ENCODE measurements around the gene ELFN2.

ELFN2 gene

DNA sequence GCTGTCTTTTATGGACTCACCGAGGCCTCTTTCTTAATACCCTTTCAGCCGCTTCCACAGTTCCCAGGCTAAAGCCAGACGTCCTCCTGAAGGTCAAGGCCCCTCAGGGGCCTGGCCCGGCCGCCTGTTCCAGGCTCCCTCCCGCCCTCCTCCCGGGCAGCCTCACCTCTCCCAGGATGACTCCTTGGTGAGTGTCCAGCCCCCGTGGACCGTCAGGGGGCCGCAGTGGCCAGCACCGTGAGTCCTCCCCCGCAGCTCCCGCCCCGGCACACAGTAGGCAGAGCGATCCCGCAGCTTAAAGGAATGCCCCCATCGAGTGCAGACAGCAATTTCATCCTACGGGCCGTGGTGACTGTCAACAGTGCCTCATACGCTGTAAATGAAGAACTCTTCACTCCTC lies 32.9 kb downstream of the ELFN2 start:
- Histone ChIP-seq H3K4me3 (ENCODE audit: low read depth, low read length) (no peak overlapping the region), H3K27ac (ENCODE audit: low read depth, low read length) (no peak overlapping the region), H3K9ac (ENCODE audit: low read depth, low read length) (no peak overlapping the region), H3K4me1 (ENCODE audit: control insufficient read depth, insufficient read depth, low read length) (no peaks in the 10 kb centered on the region), H3K9me3 (ENCODE audit: control insufficient read depth, insufficient read depth, low read length) (no peaks in the 10 kb centered on the region), H3K36me3 (ENCODE audit: control insufficient read depth, insufficient read depth, low read length) (no peaks in the 10 kb centered on the region), H3K27me3 (ENCODE audit: control insufficient read depth, insufficient read depth, low read length) (no peaks in the 10 kb centered on the region)

DNA sequence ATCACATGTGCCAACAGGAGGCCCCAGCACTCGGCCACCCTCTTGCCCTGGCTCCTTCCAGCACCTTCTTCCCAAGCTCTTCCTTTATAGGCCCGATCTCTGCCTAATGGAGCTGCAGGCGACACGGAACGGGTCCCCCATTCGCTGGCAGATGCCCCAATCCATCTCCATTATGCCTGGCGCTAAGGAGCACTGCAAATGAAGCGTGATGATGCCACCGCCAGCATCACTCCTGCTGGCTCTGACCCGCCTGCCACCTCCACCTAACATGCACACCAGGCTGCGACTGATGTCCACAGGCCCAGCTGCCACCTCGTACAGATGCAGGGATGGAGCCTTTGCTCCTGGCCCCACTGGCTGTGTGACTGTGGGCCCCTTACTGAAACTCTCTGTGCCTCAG lies 33.5 kb downstream of the ELFN2 start:
- no peaks in the 10 kb centered on the region for H3K4me1 ChIP-seq (ENCODE audit: control insufficient read depth, insufficient read depth, low read length)
- H3K4me3 ChIP-seq (ENCODE audit: low read depth, low read length) = no peak overlapping the region

DNA sequence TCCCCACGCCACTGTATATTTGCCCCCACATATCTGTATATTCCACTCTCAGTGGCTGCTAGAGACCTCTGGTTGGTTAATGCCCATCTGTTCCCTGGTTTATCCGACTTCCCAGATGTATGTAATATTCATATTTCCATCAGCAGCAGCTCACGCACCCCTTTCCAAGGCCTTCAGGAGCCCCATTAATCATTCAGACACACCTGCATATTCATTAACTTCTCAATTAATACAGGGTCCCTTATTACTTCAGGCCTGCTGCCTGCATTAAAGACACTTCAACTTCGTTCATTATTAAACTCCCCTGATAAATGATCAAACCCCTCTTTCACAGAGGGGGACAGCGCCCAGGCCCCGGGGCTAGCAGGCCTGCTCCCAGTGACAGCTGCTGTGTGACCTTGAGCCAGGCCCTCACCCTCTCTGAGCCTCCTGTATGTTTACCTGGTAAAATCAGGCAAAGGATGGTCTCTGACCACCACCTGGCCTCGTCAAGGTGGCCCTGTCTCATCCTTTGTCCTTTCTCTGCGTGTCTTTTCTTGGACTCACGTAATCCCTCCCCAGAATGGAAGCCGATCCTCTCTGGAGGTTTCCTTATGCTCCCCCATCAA lies 34.5 kb downstream of the ELFN2 start:
- Histone ChIP-seq H3K4me1 (ENCODE audit: control insufficient read depth, insufficient read depth, low read length) (no peaks in the 10 kb centered on the region), H3K9me3 (ENCODE audit: control insufficient read depth, insufficient read depth, low read length) (no peaks in the 10 kb centered on the region), H3K27ac (ENCODE audit: low read depth, low read length) (no peak overlapping the region), H3K27me3 (ENCODE audit: control insufficient read depth, insufficient read depth, low read length) (no peaks in the 10 kb centered on the region), H3K9ac (ENCODE audit: low read depth, low read length) (no peak overlapping the region), H3K36me3 (ENCODE audit: control insufficient read depth, insufficient read depth, low read length) (no peaks in the 10 kb centered on the region), H3K4me3 (ENCODE audit: low read depth, low read length) (no peak overlapping the region)

More for the DNA sequence above, 33.5 kb downstream of the ELFN2 start:
- Histone ChIP-seq H3K36me3 (ENCODE audit: control insufficient read depth, insufficient read depth, low read length) (no peaks in the 10 kb centered on the region), H3K9me3 (ENCODE audit: control insufficient read depth, insufficient read depth, low read length) (no peaks in the 10 kb centered on the region), H3K9ac (ENCODE audit: low read depth, low read length) (no peak overlapping the region), H3K27ac (ENCODE audit: low read depth, low read length) (no peak overlapping the region), H3K27me3 (ENCODE audit: control insufficient read depth, insufficient read depth, low read length) (no peaks in the 10 kb centered on the region)

DNA sequence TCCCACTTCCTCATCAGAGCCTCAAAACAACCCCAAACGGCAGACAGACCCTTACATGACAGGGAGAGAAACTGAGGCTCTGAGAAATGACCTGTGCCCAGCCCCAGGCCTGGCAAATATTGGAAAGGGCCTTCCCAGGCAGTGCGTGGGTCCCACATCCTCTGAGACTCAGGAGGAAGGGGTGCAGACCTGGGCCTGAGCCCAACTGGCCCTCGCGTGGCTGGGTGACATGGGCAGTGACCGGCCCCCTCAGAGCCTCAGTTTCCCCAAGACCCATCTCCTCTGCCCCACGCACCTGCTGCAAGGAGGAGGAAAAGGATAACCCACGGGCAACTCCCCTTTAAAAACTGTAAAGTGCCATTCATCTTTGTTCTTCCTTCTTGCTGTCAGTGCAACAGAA lies 35.6 kb downstream of the ELFN2 start:
- H3K36me3 ChIP-seq (ENCODE audit: control insufficient read depth, insufficient read depth, low read length) = no peaks in the 10 kb centered on the region
- H3K27me3 ChIP-seq (ENCODE audit: control insufficient read depth, insufficient read depth, low read length) = no peaks in the 10 kb centered on the region
- no peaks in the 10 kb centered on the region for H3K4me1 ChIP-seq (ENCODE audit: control insufficient read depth, insufficient read depth, low read length)
- no peak overlapping the region for H3K4me3 ChIP-seq (ENCODE audit: low read depth, low read length)
- no peaks in the 10 kb centered on the region for H3K9me3 ChIP-seq (ENCODE audit: control insufficient read depth, insufficient read depth, low read length)
- no peak overlapping the region for H3K27ac ChIP-seq (ENCODE audit: low read depth, low read length)
- no peak overlapping the region for H3K9ac ChIP-seq (ENCODE audit: low read depth, low read length)

DNA sequence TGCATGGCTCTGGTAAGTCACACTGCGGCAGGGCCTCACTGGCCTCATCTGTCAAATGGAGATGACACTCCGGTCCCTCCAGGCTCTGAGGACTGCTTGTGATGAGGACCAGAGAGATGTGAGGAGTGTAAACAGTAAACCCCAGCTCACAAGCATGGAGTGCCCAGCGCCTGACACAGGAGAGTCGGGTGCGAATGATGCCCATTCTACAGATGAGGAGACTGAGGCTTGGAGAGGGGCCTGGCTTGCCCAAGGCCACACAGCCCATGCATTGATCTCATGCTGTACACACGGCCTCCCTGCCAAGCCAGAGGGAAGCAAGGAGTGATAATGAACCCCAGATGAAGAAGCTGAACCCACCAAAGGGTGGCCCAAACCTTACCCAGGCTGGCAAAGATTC lies 37.2 kb downstream of the ELFN2 start:
- Histone ChIP-seq H3K36me3 (ENCODE audit: control insufficient read depth, insufficient read depth, low read length) (no peaks in the 10 kb centered on the region), H3K27ac (ENCODE audit: low read depth, low read length) (no peak overlapping the region), H3K9ac (ENCODE audit: low read depth, low read length) (no peak overlapping the region), H3K27me3 (ENCODE audit: control insufficient read depth, insufficient read depth, low read length) (no peaks in the 10 kb centered on the region), H3K4me1 (ENCODE audit: control insufficient read depth, insufficient read depth, low read length) (no peaks in the 10 kb centered on the region), H3K4me3 (ENCODE audit: low read depth, low read length) (no peak overlapping the region), H3K9me3 (ENCODE audit: control insufficient read depth, insufficient read depth, low read length) (no peaks in the 10 kb centered on the region)

DNA sequence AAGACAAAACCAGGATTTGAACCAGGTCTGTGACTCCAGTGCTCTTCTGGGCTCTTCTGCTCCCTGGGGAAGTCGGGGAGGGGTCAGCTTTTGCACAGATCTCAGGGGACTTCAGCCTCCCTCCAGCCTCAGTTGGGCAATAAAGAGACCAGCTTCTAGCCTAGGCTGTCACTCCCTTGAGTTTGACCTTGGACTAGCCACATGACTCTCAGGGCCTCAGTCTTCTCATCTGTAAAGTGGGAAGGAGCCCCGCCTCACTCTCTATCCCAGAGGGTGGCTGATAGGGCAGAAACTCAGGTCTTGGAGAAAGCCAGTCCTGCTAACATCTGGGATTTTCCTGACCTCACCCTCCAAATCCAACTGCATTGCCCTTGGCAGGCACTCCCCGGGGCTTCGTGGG lies 38.7 kb downstream of the ELFN2 start:
- Histone ChIP-seq H3K27me3 (ENCODE audit: control insufficient read depth, insufficient read depth, low read length) (no peaks in the 10 kb centered on the region), H3K9me3 (ENCODE audit: control insufficient read depth, insufficient read depth, low read length) (no peaks in the 10 kb centered on the region), H3K9ac (ENCODE audit: low read depth, low read length) (no peak overlapping the region), H3K4me3 (ENCODE audit: low read depth, low read length) (no peak overlapping the region), H3K4me1 (ENCODE audit: control insufficient read depth, insufficient read depth, low read length) (no peaks in the 10 kb centered on the region), H3K27ac (ENCODE audit: low read depth, low read length) (no peak overlapping the region), H3K36me3 (ENCODE audit: control insufficient read depth, insufficient read depth, low read length) (no peaks in the 10 kb centered on the region)

DNA sequence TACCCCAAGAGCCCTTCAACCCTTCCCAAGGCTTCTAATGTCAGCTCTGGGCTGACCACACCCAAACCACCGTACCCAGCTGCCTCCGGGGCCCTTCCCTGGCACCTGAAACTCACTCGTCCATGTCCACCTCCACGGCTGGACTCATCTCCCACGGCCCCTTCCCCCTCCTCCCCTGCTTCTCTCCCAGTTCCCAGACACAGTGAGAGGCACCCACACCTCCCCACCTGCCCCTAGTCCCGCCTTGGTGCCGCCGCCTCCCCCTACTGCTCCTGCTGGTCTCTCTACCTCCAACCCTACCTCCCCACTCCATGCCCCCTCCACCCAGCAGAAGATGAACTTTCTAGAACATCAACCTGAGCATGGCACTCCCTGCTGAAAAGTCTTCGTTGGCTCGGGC lies 39.5 kb downstream of the ELFN2 start:
- no peak overlapping the region for H3K4me3 ChIP-seq (ENCODE audit: low read depth, low read length)
- H3K27me3 ChIP-seq (ENCODE audit: control insufficient read depth, insufficient read depth, low read length) = no peaks in the 10 kb centered on the region
- no peak overlapping the region for H3K27ac ChIP-seq (ENCODE audit: low read depth, low read length)
- H3K9ac ChIP-seq (ENCODE audit: low read depth, low read length) = no peak overlapping the region
- H3K9me3 ChIP-seq (ENCODE audit: control insufficient read depth, insufficient read depth, low read length) = no peaks in the 10 kb centered on the region
- no peaks in the 10 kb centered on the region for H3K4me1 ChIP-seq (ENCODE audit: control insufficient read depth, insufficient read depth, low read length)
- no peaks in the 10 kb centered on the region for H3K36me3 ChIP-seq (ENCODE audit: control insufficient read depth, insufficient read depth, low read length)

DNA sequence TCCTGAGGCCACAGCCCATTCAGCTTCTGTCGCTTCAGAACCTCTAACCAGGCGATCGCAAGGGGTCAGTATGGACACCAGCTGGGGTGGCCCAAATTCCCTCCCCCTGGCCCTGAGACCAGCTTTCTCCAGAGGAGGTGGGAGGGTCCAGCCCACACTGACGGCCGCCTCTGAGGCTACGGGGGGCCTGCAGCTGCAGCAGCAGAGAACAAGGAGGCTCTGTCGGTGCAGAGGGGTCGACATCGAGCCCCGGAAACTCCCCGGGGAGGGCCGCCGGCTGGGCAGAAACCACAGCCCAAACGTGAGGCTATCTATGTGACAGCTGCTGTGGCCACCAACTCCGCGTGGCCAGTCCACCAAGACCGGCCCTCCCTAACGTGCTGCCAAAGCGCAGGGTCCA lies 40.8 kb downstream of the ELFN2 start:
- no peak overlapping the region for H3K27ac ChIP-seq (ENCODE audit: low read depth, low read length)
- H3K9ac ChIP-seq (ENCODE audit: low read depth, low read length) = no peak overlapping the region
- no peaks in the 10 kb centered on the region for H3K36me3 ChIP-seq (ENCODE audit: control insufficient read depth, insufficient read depth, low read length)
- no peaks in the 10 kb centered on the region for H3K4me1 ChIP-seq (ENCODE audit: control insufficient read depth, insufficient read depth, low read length)
- H3K9me3 ChIP-seq (ENCODE audit: control insufficient read depth, insufficient read depth, low read length) = no peaks in the 10 kb centered on the region
- H3K4me3 ChIP-seq (ENCODE audit: low read depth, low read length) = no peak overlapping the region
- no peaks in the 10 kb centered on the region for H3K27me3 ChIP-seq (ENCODE audit: control insufficient read depth, insufficient read depth, low read length)

DNA sequence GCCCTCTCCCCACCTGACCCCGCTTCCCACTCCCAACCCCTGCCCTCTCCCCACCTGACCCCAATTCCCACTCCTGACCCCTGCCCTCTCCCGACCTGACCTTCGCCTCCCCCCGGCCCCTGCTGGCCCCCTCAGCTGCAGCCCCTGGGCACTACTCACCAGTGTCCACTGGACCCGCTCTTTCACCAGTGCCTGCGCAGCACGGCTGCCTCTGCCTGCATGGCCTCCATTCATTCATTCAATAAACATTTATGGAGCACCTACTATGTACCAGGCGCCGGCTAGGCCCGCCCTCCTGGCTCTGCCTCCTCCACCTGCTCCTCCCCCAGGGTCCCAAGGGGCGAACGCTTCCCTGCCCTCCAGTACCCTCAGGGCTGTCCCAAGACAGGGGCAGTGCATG lies 42.6 kb downstream of the ELFN2 start:
- Histone ChIP-seq H3K9me3 (ENCODE audit: control insufficient read depth, insufficient read depth, low read length) (no peaks in the 10 kb centered on the region), H3K4me3 (ENCODE audit: low read depth, low read length) (no peak overlapping the region), H3K27me3 (ENCODE audit: control insufficient read depth, insufficient read depth, low read length) (no peaks in the 10 kb centered on the region), H3K4me1 (ENCODE audit: control insufficient read depth, insufficient read depth, low read length) (no peaks in the 10 kb centered on the region), H3K9ac (ENCODE audit: low read depth, low read length) (no peak overlapping the region), H3K36me3 (ENCODE audit: control insufficient read depth, insufficient read depth, low read length) (no peaks in the 10 kb centered on the region), H3K27ac (ENCODE audit: low read depth, low read length) (no peak overlapping the region)

DNA sequence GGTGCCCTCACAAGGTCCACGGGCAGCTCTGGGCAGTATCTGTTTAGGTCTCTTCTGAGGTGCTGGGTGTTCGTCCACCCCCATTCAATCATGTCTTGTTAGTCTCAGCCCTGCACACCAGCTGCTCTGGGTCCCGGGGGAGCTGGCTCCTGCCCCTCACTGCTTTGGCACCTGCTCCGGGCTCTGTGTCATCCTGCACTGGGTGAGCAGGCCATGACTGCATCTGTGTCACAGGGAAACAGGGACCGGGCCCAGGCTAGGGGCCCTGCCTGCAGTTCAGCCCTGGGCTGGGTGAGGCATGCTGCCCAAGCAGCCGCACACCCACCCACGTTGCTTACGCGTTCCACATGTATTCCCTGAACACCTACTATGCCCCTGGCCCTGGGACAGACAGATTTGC lies 43.9 kb downstream of the ELFN2 start:
- Histone ChIP-seq H3K4me1 (ENCODE audit: control insufficient read depth, insufficient read depth, low read length) (no peaks in the 10 kb centered on the region), H3K9me3 (ENCODE audit: control insufficient read depth, insufficient read depth, low read length) (no peaks in the 10 kb centered on the region), H3K27me3 (ENCODE audit: control insufficient read depth, insufficient read depth, low read length) (no peaks in the 10 kb centered on the region)

DNA sequence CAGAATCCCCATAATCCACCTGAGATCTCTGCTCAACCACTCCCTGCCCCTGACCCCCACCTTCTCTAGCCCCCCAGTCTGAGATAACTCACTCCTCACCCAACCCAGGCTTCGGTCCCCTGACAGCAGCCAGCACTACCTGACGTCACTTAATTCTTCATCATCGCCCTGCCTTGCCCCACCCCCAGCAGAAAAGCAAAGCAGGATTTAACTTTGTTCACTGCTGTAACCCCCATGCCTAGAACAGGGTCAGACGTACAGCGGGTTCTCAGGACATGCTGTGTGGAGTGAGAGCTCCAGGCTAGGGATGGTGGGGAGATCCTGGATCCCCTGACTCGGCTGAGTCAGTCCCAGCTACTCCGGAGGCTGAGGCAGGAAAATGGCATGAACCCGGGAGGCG lies 45.8 kb downstream of the ELFN2 start:
- no peak overlapping the region for H3K4me3 ChIP-seq (ENCODE audit: low read depth, low read length)
- no peak overlapping the region for H3K9ac ChIP-seq (ENCODE audit: low read depth, low read length)
- H3K9me3 ChIP-seq (ENCODE audit: control insufficient read depth, insufficient read depth, low read length) = no peaks in the 10 kb centered on the region
- no peaks in the 10 kb centered on the region for H3K27me3 ChIP-seq (ENCODE audit: control insufficient read depth, insufficient read depth, low read length)
- no peaks in the 10 kb centered on the region for H3K36me3 ChIP-seq (ENCODE audit: control insufficient read depth, insufficient read depth, low read length)
- no peaks in the 10 kb centered on the region for H3K4me1 ChIP-seq (ENCODE audit: control insufficient read depth, insufficient read depth, low read length)
- no peak overlapping the region for H3K27ac ChIP-seq (ENCODE audit: low read depth, low read length)

More for the DNA sequence above, 43.9 kb downstream of the ELFN2 start:
- Histone ChIP-seq H3K9ac (ENCODE audit: low read depth, low read length) (no peak overlapping the region), H3K4me3 (ENCODE audit: low read depth, low read length) (no peak overlapping the region), H3K36me3 (ENCODE audit: control insufficient read depth, insufficient read depth, low read length) (no peaks in the 10 kb centered on the region), H3K27ac (ENCODE audit: low read depth, low read length) (no peak overlapping the region)

DNA sequence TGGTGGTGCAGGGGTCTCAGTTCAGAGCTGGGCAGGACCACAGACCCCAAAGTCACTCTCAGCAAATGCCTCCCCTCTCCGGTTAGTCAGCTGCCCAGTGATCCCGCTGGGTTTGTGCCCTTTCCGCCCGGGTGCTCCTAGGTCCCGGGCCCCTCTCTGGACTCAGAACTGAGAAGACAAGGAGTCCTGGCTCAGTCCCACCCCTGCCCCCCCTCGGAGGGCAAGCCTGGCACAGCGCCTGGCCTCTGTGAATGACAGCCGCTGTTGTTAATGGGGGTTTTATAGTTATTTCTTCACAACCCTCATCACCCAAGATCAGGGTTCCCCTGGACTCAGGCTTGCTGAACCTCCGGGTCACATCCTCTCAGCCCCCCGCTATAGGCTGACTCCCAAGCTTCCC lies 47.6 kb downstream of the ELFN2 start:
- Histone ChIP-seq H3K4me3 (ENCODE audit: low read depth, low read length) (no peak overlapping the region), H3K9ac (ENCODE audit: low read depth, low read length) (no peak overlapping the region), H3K4me1 (ENCODE audit: control insufficient read depth, insufficient read depth, low read length) (no peaks in the 10 kb centered on the region), H3K9me3 (ENCODE audit: control insufficient read depth, insufficient read depth, low read length) (no peaks in the 10 kb centered on the region), H3K27me3 (ENCODE audit: control insufficient read depth, insufficient read depth, low read length) (no peaks in the 10 kb centered on the region), H3K27ac (ENCODE audit: low read depth, low read length) (no peak overlapping the region), H3K36me3 (ENCODE audit: control insufficient read depth, insufficient read depth, low read length) (no peaks in the 10 kb centered on the region)
